ENCODE measurements around the gene SNAI3.

The SNAI3 gene

GRCh38 chr16:88634141-88634993 lies 51.9 kb downstream of the SNAI3 start:
- DNase-seq: peak; percentile 74
- ATAC-seq: peak; percentile 37

- DNase-seq: peak; percentile 80
- ATAC-seq: peak; percentile 44
Observed at GRCh38 chr16:88633684-88634140, 52.6 kb downstream of the SNAI3 start.

- ATAC-seq (no peak), DNase-seq (no peak)
Observed at GRCh38 chr16:88632587-88632930, 53.7 kb downstream of the SNAI3 start.

GRCh38 chr16:88631920-88632586 lies 54.3 kb downstream of the SNAI3 start:
- no peak for ATAC-seq
- DNase-seq: no peak

- ATAC-seq: no peak
- DNase-seq: no peak
Observed at GRCh38 chr16:88631384-88631783, 54.9 kb downstream of the SNAI3 start.

- DNase-seq (no peak), ATAC-seq (no peak)
Observed at GRCh38 chr16:88630941-88631340, 55.4 kb downstream of the SNAI3 start.

- DNase-seq (no peak), ATAC-seq (no peak)
Observed at GRCh38 chr16:88630433-88630832, 55.9 kb downstream of the SNAI3 start.

- DNase-seq: no peak
- ATAC-seq: no peak
Observed at GRCh38 chr16:88629835-88630234, 56.5 kb downstream of the SNAI3 start.

GRCh38 chr16:88628512-88628974 lies 57.8 kb downstream of the SNAI3 start:
- peak; percentile 33 for ATAC-seq
- DNase-seq: no peak

All from stimulated activated naive CD8-positive, alpha-beta T cell treated with anti-CD3 and anti-CD28 coated beads, Interleukin-15, Interleukin-2, amounts not matched to agents 100 U/mL and 50 U/mL, for 24 hours (primary cell).